Effector memory CD4-positive, alpha-beta T cell (primary cell): ENCODE results near the gene OR2B2.

Experiments
- DNase-seq, 3 donors: peaks; one replicate each; pipeline ENCODE4 v3.0.0-alpha.2; 2020
- H3K27ac ChIP-seq: 2 replicates; pipeline ENCODE4 v1.7.0; 2013; ENCODE audit warnings: mild to moderate bottlenecking, low read length, moderate library complexity; ENCODE audit not compliant: insufficient read depth, poor library complexity, severe bottlenecking
- H3K27me3 ChIP-seq: replicated peaks from 2 replicates; pipeline ENCODE4 v1.7.0; 2013; ENCODE audit warnings: mild to moderate bottlenecking, low read length; ENCODE audit not compliant: insufficient read depth, control insufficient read depth, poor library complexity, severe bottlenecking
- H3K36me3 ChIP-seq: 2 replicates; pipeline ENCODE4 v1.7.0; 2013; ENCODE audit warnings: mild to moderate bottlenecking, low read length, moderate library complexity; ENCODE audit not compliant: control insufficient read depth, insufficient read depth
- H3K4me1 ChIP-seq: 2 replicates; pipeline ENCODE4 v1.7.0; 2013; ENCODE audit warnings: low read length, mild to moderate bottlenecking; ENCODE audit not compliant: control insufficient read depth, insufficient read depth, poor library complexity, severe bottlenecking
- H3K4me3 ChIP-seq: 2 replicates; pipeline ENCODE4 v1.7.0; 2013; ENCODE audit warnings: low read length, low read depth, mild to moderate bottlenecking; ENCODE audit not compliant: insufficient read depth, poor library complexity, severe bottlenecking
- H3K9me3 ChIP-seq: 2 replicates; pipeline ENCODE4 v1.7.0; 2013; ENCODE audit warnings: mild to moderate bottlenecking, low read length, moderate library complexity; ENCODE audit not compliant: control insufficient read depth

OR2B2 gene

GRCh38 chr6:27861861-27862260 is 50.3 kb downstream of the OR2B2 start:
- H3K27ac ChIP-seq, result no peak overlapping the region
- DNase-seq, result no peak
- peaks cover 15% of the 10 kb centered on the region for H3K4me1 ChIP-seq
- no peaks in the 10 kb centered on the region for H3K27me3 ChIP-seq
- no peaks in the 10 kb centered on the region for H3K36me3 ChIP-seq
- no peak overlapping the region for H3K4me3 ChIP-seq
- H3K9me3 ChIP-seq, result no peaks in the 10 kb centered on the region

- Histone ChIP-seq H3K9me3 (no peaks in the 10 kb centered on the region), H3K27ac (no peak overlapping the region), H3K4me1 (peaks cover 10% of the 10 kb centered on the region), H3K27me3 (no peaks in the 10 kb centered on the region), H3K4me3 (no peak overlapping the region), H3K36me3 (no peaks in the 10 kb centered on the region)
- DNase-seq, result no peak
These were observed 50.8 kb downstream of the OR2B2 start for GRCh38 chr6:27861276-27861840.
